Measurements from ENCODE around the gene UNC5A. TPM values are rescaled to one million over a fixed set of nuclear protein-coding genes. Genes with fewer than 3 reads are reported as not detected.

UNC5A gene
- polyA plus RNA-seq, 10 donors, result 0.84 to 2.0 (median 1.3) TPM

DNA sequence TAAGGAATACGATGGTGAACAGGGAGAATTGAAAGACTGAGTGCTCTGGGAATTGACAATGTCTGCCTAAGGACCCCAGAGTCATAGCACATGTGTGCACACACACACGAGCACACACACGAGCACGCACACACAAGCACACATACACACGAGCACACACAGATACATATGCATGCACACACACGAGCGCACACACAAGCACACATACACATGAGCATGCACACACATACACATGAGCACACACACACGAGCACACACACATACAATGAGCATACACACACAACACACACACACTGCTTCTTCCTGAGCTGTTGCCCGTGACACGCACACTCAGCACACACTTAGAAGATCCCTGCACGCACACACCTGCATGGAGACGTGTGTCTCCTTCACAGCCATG, 10.9 kb upstream of the UNC5A start:
- DNase-seq, result no peak

DNA sequence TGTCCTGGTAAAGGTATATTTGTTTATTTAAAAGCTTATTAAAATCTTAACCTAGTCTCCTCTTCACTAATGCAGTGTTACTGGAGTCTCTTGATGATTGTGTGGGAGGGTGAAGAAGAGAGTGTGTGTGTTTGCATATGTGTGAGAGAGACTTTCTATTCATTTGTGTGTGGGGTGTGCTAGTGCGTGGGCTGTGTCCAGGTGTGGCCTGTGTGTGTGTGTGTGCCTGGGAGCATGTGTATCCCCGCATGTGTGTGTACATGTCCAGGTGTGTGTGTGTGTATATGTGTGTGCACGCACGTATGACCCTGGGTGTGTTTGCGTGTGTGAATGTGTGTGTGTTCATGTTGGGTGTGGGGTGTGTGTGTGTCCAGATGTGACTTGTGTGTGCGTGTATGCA, 10.3 kb upstream of the UNC5A start:
- no peak for DNase-seq

DNA sequence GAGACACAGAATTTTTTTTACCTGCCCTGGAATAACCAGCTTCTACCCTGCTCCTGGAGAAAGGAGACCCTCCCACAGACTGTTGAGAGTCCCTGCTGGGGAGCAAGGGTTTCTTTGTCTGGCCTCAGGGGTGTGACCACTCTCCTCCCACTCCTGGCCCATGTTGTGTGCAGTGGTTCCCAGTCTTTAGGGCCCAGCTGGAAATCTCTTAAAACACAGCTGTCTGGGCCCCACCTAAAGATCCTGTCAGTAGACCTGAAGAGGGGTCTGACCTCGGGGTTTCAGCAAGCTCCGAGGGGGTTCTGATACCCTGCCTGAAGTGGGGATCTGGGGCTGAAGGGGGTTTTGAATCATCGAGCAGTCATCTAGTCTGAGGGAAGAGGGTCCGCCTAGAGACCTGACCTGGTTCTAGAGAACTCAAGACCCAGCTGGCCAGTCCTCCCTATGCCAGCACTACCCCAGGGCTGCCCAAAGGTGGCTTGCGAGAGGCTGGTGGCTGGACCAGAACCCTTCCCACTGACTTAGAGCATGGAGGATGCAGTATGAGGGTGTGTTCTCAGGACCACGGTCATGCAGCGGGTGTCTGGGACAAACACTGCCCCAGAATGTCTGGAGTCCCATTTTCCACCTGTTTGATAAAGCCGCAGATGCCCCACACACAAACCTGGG, 8.1 kb upstream of the UNC5A start:
- DNase-seq, result no peak

DNA sequence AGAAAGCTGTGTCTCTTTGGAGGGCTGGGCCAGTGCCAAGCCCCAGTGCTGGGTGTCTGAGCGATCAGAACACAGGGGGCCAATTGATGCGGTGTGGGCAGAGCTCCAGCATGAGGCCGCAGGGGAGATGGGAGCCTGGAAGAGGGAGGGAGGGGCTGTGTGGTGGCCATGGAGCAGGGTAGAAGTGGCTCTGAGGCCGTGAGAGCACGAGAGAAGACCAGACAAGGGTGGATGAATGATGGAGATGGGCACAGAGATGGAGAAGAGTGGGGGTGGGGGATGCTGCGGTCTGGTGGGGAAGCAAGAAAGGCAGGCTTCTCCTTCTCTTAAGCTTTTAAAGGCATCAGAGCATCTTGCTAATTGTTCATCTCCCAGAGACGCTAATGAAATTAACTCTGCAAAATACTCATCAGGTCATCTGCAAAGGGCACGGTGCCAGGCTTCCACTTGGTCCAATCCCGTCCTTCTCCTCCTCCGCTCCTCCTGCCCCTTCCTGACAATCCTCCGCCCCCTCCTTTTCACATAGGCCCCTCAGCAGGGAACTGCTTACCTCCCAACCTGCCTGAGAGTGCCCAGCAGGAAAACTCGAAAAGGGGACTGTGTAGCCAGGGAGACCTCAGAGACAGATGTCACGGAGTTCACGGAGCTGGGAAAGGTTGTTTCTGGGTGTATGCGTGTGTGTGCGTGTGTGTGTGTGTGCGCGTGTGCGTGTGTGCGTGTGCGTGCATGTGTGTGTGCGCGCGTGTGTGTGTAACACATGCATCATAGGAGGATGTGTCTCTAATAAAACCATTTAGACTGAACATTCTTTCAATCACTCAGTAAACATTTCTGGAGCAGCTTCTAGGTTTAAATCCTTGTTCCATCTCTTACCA, 7.1 kb upstream of the UNC5A start:
- no peak for DNase-seq

GRCh38 chr5:176803943-176804498, 6.3 kb upstream of the UNC5A start:
- peak in 2 of 3 donors; percentile 28 to 53 for DNase-seq

- no peak for DNase-seq
Observed at GRCh38 chr5:176806137-176806536, 4.2 kb upstream of the UNC5A start.

DNA sequence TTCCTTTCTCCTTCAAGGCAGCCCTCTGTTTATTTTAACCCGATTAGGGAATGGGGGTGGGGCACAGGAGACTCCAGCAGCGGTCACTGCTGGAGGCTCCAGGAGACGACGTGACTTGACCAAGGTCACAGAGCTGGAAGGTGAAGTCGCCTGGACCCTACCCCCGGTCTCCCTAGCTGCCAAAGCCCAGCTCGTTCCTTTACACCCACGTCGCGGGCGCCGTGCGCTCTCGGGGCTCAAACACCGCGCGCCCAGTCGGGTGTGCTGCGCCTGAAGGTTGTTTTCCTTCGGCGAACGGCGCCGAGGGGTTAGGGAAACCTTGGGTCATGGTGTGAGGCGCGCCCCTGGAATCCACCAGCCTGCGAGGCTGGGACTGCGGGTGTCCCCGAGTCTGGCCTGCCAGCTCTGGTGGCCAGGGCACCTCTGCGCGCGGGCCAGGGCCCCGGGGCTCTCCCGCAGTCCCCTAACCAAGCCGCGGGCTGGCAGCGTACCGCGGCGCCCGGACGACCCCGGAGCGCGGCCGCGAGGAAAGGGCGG, 747 bp upstream of the UNC5A start:
- DNase-seq, result peak in 1 of 3 donors; percentile 34

GRCh38 chr5:176810687-176811501, 535 bp downstream of the UNC5A start:
- peak in 1 of 3 donors; percentile 45 for DNase-seq

GRCh38 chr5:176812269-176813259, 2.2 kb downstream of the UNC5A start:
- DNase-seq, result peak in 1 of 3 donors; percentile 55

- DNase-seq, result no peak
Observed at GRCh38 chr5:176813587-176814312, 3.4 kb downstream of the UNC5A start.

- DNase-seq, result no peak
Observed at GRCh38 chr5:176814313-176814685, 3.9 kb downstream of the UNC5A start.

- DNase-seq, result no peak
Observed at GRCh38 chr5:176814836-176815438, 4.6 kb downstream of the UNC5A start.

- no peak for DNase-seq
Observed at GRCh38 chr5:176816043-176816745, 5.8 kb downstream of the UNC5A start.

- DNase-seq, result no peak
Observed at GRCh38 chr5:176816791-176817347, 6.5 kb downstream of the UNC5A start.

DNA sequence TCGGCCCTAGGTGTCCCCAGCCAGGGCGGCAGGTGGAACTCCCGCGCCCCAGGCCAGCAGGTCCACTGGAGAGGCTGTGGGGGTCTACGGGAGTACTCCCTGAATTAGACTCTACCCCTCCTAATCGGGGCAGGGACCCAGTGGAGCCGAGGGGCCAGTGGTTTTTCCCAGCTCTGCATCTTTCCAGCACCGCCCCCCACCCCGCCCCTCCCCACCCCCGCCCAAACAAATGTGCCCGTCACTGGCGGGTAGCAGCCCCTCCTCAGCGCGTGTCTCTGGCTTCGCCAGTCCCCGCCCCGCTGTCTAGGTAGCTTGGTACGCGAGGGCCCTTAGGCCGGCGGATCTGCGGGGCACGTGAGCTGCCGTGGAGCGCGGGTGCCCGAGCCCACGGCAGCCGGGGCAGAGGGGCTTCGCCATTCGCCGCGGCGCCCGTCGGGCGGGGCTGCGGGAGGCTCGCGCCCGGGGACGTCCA, 7.0 kb downstream of the UNC5A start:
- no peak for DNase-seq

- DNase-seq, result peak in 1 of 3 donors; percentile 31
Observed at GRCh38 chr5:176817841-176818377, 7.5 kb downstream of the UNC5A start.

- no peak for DNase-seq
Observed at GRCh38 chr5:176818391-176819098, 8.2 kb downstream of the UNC5A start.
